OCI-LY1 (cell line): ENCODE results near the gene MAGI2.

Experiments
- CTCF ChIP-seq: fragments of 200-600 bp; sonication (generic), shearing (Covaris generic); IDR thresholded peaks from 2 replicates; pipeline ENCODE4 v1.5.1; 2017; ENCODE audit warnings: mild to moderate bottlenecking, antibody characterized with exemption, low read length, moderate library complexity, mixed read lengths
- EZH2 ChIP-seq: fragments of 200-600 bp; sonication (generic), shearing (Covaris generic); IDR thresholded peaks from 2 replicates; pipeline ENCODE4 v1.8.0; 2017; ENCODE audit warnings: borderline replicate concordance, mixed run types, mild to moderate bottlenecking, antibody characterized with exemption, low read length, moderate library complexity, mixed read lengths

- no peak for TF ChIP-seq CTCF
- TF ChIP-seq EZH2: no peak
These were observed 1395.9 kb downstream of the MAGI2 start for GRCh38 chr7:78057571-78057970.
